Measurements from ENCODE around the gene E2F2.

GRCh38 chr1:23471473-23472075, 59.5 kb downstream of the E2F2 start:
- no peak for TF ChIP-seq YY1 (IDR thresholded peaks at IDR 0.05; ENCODE audit: low read depth)
- no peak for TF ChIP-seq POLR2AphosphoS5 (IDR thresholded peaks at IDR 0.05; ENCODE audit: low read depth, low read length)
- no peak for TF ChIP-seq EP300 (IDR thresholded peaks at IDR 0.05; ENCODE audit: borderline replicate concordance in 1 of 2, low read depth in 1 of 2, low read length in 1 of 2)
- TF ChIP-seq TAF1 (IDR thresholded peaks at IDR 0.05; ENCODE audit: borderline replicate concordance, low read depth, low read length) = no peak
- TF ChIP-seq, protein P1, sequence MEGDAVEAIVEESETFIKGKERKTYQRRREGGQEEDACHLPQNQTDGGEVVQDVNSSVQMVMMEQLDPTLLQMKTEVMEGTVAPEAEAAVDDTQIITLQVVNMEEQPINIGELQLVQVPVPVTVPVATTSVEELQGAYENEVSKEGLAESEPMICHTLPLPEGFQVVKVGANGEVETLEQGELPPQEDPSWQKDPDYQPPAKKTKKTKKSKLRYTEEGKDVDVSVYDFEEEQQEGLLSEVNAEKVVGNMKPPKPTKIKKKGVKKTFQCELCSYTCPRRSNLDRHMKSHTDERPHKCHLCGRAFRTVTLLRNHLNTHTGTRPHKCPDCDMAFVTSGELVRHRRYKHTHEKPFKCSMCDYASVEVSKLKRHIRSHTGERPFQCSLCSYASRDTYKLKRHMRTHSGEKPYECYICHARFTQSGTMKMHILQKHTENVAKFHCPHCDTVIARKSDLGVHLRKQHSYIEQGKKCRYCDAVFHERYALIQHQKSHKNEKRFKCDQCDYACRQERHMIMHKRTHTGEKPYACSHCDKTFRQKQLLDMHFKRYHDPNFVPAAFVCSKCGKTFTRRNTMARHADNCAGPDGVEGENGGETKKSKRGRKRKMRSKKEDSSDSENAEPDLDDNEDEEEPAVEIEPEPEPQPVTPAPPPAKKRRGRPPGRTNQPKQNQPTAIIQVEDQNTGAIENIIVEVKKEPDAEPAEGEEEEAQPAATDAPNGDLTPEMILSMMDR (IDR thresholded peaks at IDR 0.05) = no peak
- no peak for TF ChIP-seq EZH2phosphoT487 (IDR thresholded peaks at IDR 0.05; ENCODE audit: borderline replicate concordance, low read depth)
- TF ChIP-seq FOXJ3 (CRISPR knock-in tag; IDR thresholded peaks at IDR 0.05) = no peak
- no peak for TF ChIP-seq PBX3 (IDR thresholded peaks at IDR 0.05)
- no peak for TF ChIP-seq MXI1 (IDR thresholded peaks at IDR 0.05; ENCODE audit: low read depth, low read length)
- TF ChIP-seq SIN3A (IDR thresholded peaks at IDR 0.05; ENCODE audit: borderline replicate concordance, low read depth, low read length) = no peak
- no peak for TF ChIP-seq USF1 (IDR thresholded peaks at IDR 0.05; ENCODE audit: borderline replicate concordance, low read depth)
- TF ChIP-seq, protein P2, sequence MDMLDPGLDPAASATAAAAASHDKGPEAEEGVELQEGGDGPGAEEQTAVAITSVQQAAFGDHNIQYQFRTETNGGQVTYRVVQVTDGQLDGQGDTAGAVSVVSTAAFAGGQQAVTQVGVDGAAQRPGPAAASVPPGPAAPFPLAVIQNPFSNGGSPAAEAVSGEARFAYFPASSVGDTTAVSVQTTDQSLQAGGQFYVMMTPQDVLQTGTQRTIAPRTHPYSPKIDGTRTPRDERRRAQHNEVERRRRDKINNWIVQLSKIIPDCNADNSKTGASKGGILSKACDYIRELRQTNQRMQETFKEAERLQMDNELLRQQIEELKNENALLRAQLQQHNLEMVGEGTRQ (IDR thresholded peaks at IDR 0.05; ENCODE audit: borderline replicate concordance, low read depth, low read length) = no peak

Data from SK-N-SH (cell line).